H1 (cell line): ENCODE results near the gene ZNF516. TPM values are rescaled to one million over a fixed set of nuclear protein-coding genes. Genes with fewer than 3 reads are reported as not detected.

Source experiments
- BCL11A ChIP-seq, 2 experiments: IDR thresholded peaks; one replicate each; pipeline ENCODE4 v1.6.1; 2011; ENCODE audit warnings: low read depth in 2 of 2, low read length in 2 of 2, mild to moderate bottlenecking in 2 of 2
- CBX8 ChIP-seq: fragments of 300-800, 300-1000 bp; sonication (generic); IDR thresholded peaks from 2 replicates; pipeline ENCODE4 v1.7.1; 2016; ENCODE audit warnings: low read depth, low read length, borderline replicate concordance
- CHD1 ChIP-seq: IDR thresholded peaks from 2 replicates; pipeline ENCODE4 v1.6.1; 2012; ENCODE audit warnings: low read depth, low read length, improper control_type of control experiment
- EZH2 ChIP-seq: fragments of 200-600 bp; sonication (generic); IDR thresholded peaks from 2 replicates; pipeline ENCODE4 v1.7.1; 2012; ENCODE audit warnings: low read depth, mild to moderate bottlenecking, moderate library complexity, low read length, inconsistent platforms; ENCODE audit not compliant: severe bottlenecking
- JUND ChIP-seq: IDR thresholded peaks from 2 replicates; pipeline ENCODE4 v1.6.1; 2011; ENCODE audit warnings: mild to moderate bottlenecking, improper control_type of control experiment, low read length
- NRF1 ChIP-seq: IDR thresholded peaks from 2 replicates; pipeline ENCODE4 v1.6.1; 2011; ENCODE audit warnings: mild to moderate bottlenecking, low read depth, low read length, improper control_type of control experiment
- SRF ChIP-seq: IDR thresholded peaks from 2 replicates; pipeline ENCODE4 v1.6.1; 2011; ENCODE audit warnings: mild to moderate bottlenecking, low read depth, low read length, moderate library complexity
- TCF12 ChIP-seq: IDR thresholded peaks from 2 replicates; pipeline ENCODE4 v1.6.1; 2011; ENCODE audit warnings: low read depth, mild to moderate bottlenecking, low read length
- ZNF274 ChIP-seq: IDR thresholded peaks from 2 replicates; pipeline ENCODE4 v1.7.0; 2012; ENCODE audit warnings: low read length, borderline replicate concordance; ENCODE audit errors: extremely low read depth
- polyA plus RNA-seq, 7 experiments: library from polyadenylated mRNA; depleted of rRNA in 3 of 7; stranded (reverse) in 5 of 7; unstranded in 2 of 7; fragments of >200 nt in 5 of 7; fragments of 200-250 nt in 2 of 7; gene quantifications; 1 replicate in 5 of 7; 2 replicates in 1 of 7; 4 replicates in 1 of 7; pipeline versions ENCODE4 v1.2.1 to v1.2.3, GENCODE V29; 2011 to 2013; ENCODE audit warnings: missing spikeins in 2 of 7, mixed read lengths in 2 of 7
- total RNA-seq: library from RNA; stranded (reverse); fragmentation: NEBNext Ultra II Directional; extraction: Animal tissue kit (Norgen Biotek cat#: 25700); gene quantifications from 2 replicates; pipeline ENCODE4 v1.2.1, GENCODE V29; 2021
- TF ChIP-seq, protein P1 (sequence below): fragments of 300-600 bp; sonication (generic); IDR thresholded peaks from 2 replicates; pipeline ENCODE4 v1.7.1; 2012; ENCODE audit warnings: low read length, moderate library complexity, mild to moderate bottlenecking, inconsistent platforms; ENCODE audit not compliant: insufficient replicate concordance
- TF ChIP-seq, protein P2 (sequence below): IDR thresholded peaks from 2 replicates; pipeline ENCODE4 v1.6.1; 2012; ENCODE audit warnings: inconsistent platforms

The ZNF516 gene
- total and polyA plus RNA-seq, 2 of the 8 experiments (the other 6 are each of a cell fraction or from before 2014, with no cell fraction given) = 7.3 to 17.0 TPM

DNA sequence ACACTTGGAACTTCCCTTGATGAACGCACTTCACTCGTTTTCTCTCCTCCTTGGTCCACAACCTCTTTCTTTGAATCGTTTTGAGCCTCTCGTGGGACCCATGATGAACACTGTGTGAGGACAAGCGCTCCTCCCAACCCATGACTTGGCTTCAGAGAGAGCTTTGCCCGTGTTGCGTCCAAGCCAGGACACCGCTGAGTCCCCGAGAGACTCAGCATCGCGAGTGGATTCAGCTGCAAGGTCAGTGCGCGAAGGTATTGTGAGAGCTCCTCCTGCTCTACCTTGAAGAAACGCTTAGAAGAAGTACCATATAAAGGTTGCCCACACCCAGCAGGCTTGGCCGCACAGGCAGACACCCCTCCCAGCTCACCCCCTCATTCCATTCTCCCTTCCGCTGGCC, 58.7 kb downstream of the ZNF516 start (continued):
- TF ChIP-seq, protein P1, sequence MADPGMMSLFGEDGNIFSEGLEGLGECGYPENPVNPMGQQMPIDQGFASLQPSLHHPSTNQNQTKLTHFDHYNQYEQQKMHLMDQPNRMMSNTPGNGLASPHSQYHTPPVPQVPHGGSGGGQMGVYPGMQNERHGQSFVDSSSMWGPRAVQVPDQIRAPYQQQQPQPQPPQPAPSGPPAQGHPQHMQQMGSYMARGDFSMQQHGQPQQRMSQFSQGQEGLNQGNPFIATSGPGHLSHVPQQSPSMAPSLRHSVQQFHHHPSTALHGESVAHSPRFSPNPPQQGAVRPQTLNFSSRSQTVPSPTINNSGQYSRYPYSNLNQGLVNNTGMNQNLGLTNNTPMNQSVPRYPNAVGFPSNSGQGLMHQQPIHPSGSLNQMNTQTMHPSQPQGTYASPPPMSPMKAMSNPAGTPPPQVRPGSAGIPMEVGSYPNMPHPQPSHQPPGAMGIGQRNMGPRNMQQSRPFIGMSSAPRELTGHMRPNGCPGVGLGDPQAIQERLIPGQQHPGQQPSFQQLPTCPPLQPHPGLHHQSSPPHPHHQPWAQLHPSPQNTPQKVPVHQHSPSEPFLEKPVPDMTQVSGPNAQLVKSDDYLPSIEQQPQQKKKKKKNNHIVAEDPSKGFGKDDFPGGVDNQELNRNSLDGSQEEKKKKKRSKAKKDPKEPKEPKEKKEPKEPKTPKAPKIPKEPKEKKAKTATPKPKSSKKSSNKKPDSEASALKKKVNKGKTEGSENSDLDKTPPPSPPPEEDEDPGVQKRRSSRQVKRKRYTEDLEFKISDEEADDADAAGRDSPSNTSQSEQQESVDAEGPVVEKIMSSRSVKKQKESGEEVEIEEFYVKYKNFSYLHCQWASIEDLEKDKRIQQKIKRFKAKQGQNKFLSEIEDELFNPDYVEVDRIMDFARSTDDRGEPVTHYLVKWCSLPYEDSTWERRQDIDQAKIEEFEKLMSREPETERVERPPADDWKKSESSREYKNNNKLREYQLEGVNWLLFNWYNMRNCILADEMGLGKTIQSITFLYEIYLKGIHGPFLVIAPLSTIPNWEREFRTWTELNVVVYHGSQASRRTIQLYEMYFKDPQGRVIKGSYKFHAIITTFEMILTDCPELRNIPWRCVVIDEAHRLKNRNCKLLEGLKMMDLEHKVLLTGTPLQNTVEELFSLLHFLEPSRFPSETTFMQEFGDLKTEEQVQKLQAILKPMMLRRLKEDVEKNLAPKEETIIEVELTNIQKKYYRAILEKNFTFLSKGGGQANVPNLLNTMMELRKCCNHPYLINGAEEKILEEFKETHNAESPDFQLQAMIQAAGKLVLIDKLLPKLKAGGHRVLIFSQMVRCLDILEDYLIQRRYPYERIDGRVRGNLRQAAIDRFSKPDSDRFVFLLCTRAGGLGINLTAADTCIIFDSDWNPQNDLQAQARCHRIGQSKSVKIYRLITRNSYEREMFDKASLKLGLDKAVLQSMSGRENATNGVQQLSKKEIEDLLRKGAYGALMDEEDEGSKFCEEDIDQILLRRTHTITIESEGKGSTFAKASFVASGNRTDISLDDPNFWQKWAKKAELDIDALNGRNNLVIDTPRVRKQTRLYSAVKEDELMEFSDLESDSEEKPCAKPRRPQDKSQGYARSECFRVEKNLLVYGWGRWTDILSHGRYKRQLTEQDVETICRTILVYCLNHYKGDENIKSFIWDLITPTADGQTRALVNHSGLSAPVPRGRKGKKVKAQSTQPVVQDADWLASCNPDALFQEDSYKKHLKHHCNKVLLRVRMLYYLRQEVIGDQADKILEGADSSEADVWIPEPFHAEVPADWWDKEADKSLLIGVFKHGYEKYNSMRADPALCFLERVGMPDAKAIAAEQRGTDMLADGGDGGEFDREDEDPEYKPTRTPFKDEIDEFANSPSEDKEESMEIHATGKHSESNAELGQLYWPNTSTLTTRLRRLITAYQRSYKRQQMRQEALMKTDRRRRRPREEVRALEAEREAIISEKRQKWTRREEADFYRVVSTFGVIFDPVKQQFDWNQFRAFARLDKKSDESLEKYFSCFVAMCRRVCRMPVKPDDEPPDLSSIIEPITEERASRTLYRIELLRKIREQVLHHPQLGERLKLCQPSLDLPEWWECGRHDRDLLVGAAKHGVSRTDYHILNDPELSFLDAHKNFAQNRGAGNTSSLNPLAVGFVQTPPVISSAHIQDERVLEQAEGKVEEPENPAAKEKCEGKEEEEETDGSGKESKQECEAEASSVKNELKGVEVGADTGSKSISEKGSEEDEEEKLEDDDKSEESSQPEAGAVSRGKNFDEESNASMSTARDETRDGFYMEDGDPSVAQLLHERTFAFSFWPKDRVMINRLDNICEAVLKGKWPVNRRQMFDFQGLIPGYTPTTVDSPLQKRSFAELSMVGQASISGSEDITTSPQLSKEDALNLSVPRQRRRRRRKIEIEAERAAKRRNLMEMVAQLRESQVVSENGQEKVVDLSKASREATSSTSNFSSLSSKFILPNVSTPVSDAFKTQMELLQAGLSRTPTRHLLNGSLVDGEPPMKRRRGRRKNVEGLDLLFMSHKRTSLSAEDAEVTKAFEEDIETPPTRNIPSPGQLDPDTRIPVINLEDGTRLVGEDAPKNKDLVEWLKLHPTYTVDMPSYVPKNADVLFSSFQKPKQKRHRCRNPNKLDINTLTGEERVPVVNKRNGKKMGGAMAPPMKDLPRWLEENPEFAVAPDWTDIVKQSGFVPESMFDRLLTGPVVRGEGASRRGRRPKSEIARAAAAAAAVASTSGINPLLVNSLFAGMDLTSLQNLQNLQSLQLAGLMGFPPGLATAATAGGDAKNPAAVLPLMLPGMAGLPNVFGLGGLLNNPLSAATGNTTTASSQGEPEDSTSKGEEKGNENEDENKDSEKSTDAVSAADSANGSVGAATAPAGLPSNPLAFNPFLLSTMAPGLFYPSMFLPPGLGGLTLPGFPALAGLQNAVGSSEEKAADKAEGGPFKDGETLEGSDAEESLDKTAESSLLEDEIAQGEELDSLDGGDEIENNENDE = no peak
- no peak for TF ChIP-seq ZNF274
- no peak for TF ChIP-seq TCF12
- TF ChIP-seq BCL11A (IDR thresholded peaks at IDR 0.05; ENCODE audit: low read depth in 2 of 2, low read length in 2 of 2) = no peak
- no peak for TF ChIP-seq NRF1
- no peak for TF ChIP-seq CHD1
- TF ChIP-seq JUND = no peak
- no peak for TF ChIP-seq EZH2
- TF ChIP-seq CBX8 = no peak
- TF ChIP-seq, protein P2, sequence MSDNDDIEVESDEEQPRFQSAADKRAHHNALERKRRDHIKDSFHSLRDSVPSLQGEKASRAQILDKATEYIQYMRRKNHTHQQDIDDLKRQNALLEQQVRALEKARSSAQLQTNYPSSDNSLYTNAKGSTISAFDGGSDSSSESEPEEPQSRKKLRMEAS = no peak
- no peak for TF ChIP-seq SRF
